Keratinocyte (primary cell): ENCODE results near the gene TMEM33. TPM values are rescaled to one million over a fixed set of nuclear protein-coding genes. Genes with fewer than 3 reads are reported as not detected.

ENCODE experiments used
- DNase-seq: peaks from one replicate; pipeline ENCODE4 v3.0.0-alpha.2; 2011; ENCODE audit warnings: low read depth, missing footprints, low spot score
- FAIRE-seq: peaks from 2 replicates; lab custom pipeline; 2011; peaks lifted over from hg19 to GRCh38; lab: Jason Lieb, UNC
- H2AFZ ChIP-seq: 2 replicates; pipeline ENCODE4 v1.6.0; 2012; ENCODE audit warnings: low read length, control low read depth, inconsistent platforms; ENCODE audit not compliant: control insufficient read depth
- H3K27ac ChIP-seq: 2 replicates; pipeline ENCODE4 v1.5.1; 2011; ENCODE audit warnings: low read length; ENCODE audit not compliant: control insufficient read depth, insufficient read depth
- H3K27me3 ChIP-seq: 3 replicates; pipeline ENCODE4 v1.6.0; 2011; ENCODE audit warnings: low read length; ENCODE audit not compliant: control insufficient read depth, insufficient read depth; ENCODE audit errors: extremely low read depth
- H3K36me3 ChIP-seq, 2 experiments: 2 replicates in 1 of 2; 3 replicates in 1 of 2; pipeline ENCODE4 v1.5.1; 2011; ENCODE audit warnings: low read length in 2 of 2, mild to moderate bottlenecking in 1 of 2; ENCODE audit not compliant: control insufficient read depth in 2 of 2, insufficient read depth in 2 of 2; ENCODE audit errors: extremely low read depth in 1 of 2
- H3K4me1 ChIP-seq: 3 replicates; pipeline ENCODE4 v1.5.1; 2011; ENCODE audit warnings: low read length; ENCODE audit not compliant: control insufficient read depth, insufficient read depth; ENCODE audit errors: extremely low read depth
- H3K4me2 ChIP-seq: 3 replicates; pipeline ENCODE4 v1.6.0; 2011; ENCODE audit warnings: low read depth, low read length; ENCODE audit not compliant: control insufficient read depth, insufficient read depth; ENCODE audit errors: extremely low read depth
- H3K4me3 ChIP-seq, 3 experiments: fragments of 200-600 bp in 1 of 3; sonication (generic) in 1 of 3; 2 replicates in 2 of 3; 3 replicates in 1 of 3; pipeline ENCODE4 v1.5.1; 2011 to 2016; ENCODE audit warnings: low read length in 3 of 3, mild to moderate bottlenecking in 3 of 3, control low read depth in 2 of 3, inconsistent platforms in 1 of 3, low read depth in 1 of 3, mixed read lengths in 1 of 3, mixed run types in 1 of 3, moderate library complexity in 1 of 3; ENCODE audit not compliant: control insufficient read depth in 2 of 3, insufficient read depth in 2 of 3; ENCODE audit errors: extremely low read depth in 1 of 3
- H3K79me2 ChIP-seq: 2 replicates; pipeline ENCODE4 v1.6.0; 2012; ENCODE audit warnings: low read length; ENCODE audit not compliant: control insufficient read depth, insufficient read depth
- H3K9ac ChIP-seq: 3 replicates; pipeline ENCODE4 v1.6.0; 2011; ENCODE audit warnings: low read length; ENCODE audit not compliant: control insufficient read depth, insufficient read depth; ENCODE audit errors: extremely low read depth
- H3K9me1 ChIP-seq: 3 replicates; pipeline ENCODE4 v1.6.0; 2011; ENCODE audit warnings: low read length; ENCODE audit not compliant: control insufficient read depth, insufficient read depth; ENCODE audit errors: extremely low read depth
- H3K9me3 ChIP-seq: 2 replicates; pipeline ENCODE4 v1.5.1; 2012; ENCODE audit warnings: low read depth, low read length; ENCODE audit not compliant: control insufficient read depth
- H4K20me1 ChIP-seq: 3 replicates; pipeline ENCODE4 v1.6.0; 2011; ENCODE audit warnings: low read length; ENCODE audit not compliant: control insufficient read depth, insufficient read depth; ENCODE audit errors: extremely low read depth
- CTCF ChIP-seq, 3 experiments: IDR thresholded peaks in 1 of 3; conservative IDR thresholded peaks in 1 of 3; optimal IDR thresholded peaks in 1 of 3; 2 replicates in 2 of 3; 3 replicates in 1 of 3; pipeline versions ENCODE3 to v1.5.1; 2011; ENCODE audit warnings: low read length in 3 of 3, mild to moderate bottlenecking in 3 of 3, moderate library complexity in 2 of 3, control low read depth in 1 of 3, inconsistent platforms in 1 of 3; ENCODE audit not compliant: insufficient read depth in 2 of 3; ENCODE audit errors: extremely low read depth in 1 of 3
- EZH2 ChIP-seq: IDR thresholded peaks from one replicate; pipeline ENCODE4 v1.6.1; 2012; ENCODE audit warnings: inconsistent platforms, mild to moderate bottlenecking, low read length, moderate library complexity
- dilution Hi-C: fragments of 300-500 bp; cut with MboI; formaldehyde crosslinking; loops from one replicate; pipeline ENCODE4 v1.7.0; 2020; ENCODE audit warnings: low sequenced_read_pairs; ENCODE audit not compliant: extremely low pct_ligation_motif_present
- polyA plus RNA-seq, 5 experiments: library from polyadenylated mRNA; depleted of rRNA in 3 of 5; stranded (reverse) in 3 of 5; stranded (forward) in 1 of 5; unstranded in 1 of 5; fragments of >200 nt; gene quantifications; 1 replicate in 1 of 5; 2 replicates in 3 of 5; 3 replicates in 1 of 5; pipeline versions ENCODE4 v1.2.1 to v1.2.3, GENCODE V29; 2011 to 2012; ENCODE audit warnings: missing spikeins in 2 of 5, low read depth in 1 of 5, low replicate concordance in 1 of 5

The TMEM33 gene
- polyA plus RNA-seq, 1 donor (not counting 4 experiments of a cell fraction or from before 2014, with no cell fraction given), result 133 TPM

- dilution Hi-C loops, result no loop called here
- Histone ChIP-seq H3K4me2 (no peak overlapping the region), H3K9me1 (no peaks in the 10 kb centered on the region), H3K4me1 (no peaks in the 10 kb centered on the region), H4K20me1 (no peaks in the 10 kb centered on the region), H3K9me3 (no peaks in the 10 kb centered on the region), H3K27me3 (peaks cover under 1% of the 10 kb centered on the region), H3K36me3 (no peaks in the 10 kb centered on the region), H2AFZ (no peak overlapping the region), H3K9ac (no peak overlapping the region), H3K27ac (no peak overlapping the region), H3K4me3 (no peak overlapping the region), H3K79me2 (no peaks in the 10 kb centered on the region)
- DNase-seq (no peak), FAIRE-seq (no peak)
- no peak for TF ChIP-seq EZH2
- no peak for TF ChIP-seq CTCF (optimal IDR thresholded peaks at IDR 0.05 in 1 of 3, IDR thresholded peaks at IDR 0.05 in 1 of 3, conservative IDR thresholded peaks at IDR 0.05 in 1 of 3; ENCODE audit: extremely low read depth in 1 of 3, insufficient read depth in 2 of 3, low read length in 3 of 3)
Observed at GRCh38 chr4:41890085-41890484, 45.1 kb upstream of the TMEM33 start.

- H3K36me3 ChIP-seq, result no peaks in the 10 kb centered on the region
- H2AFZ ChIP-seq, result no peak overlapping the region
- H3K4me2 ChIP-seq, result no peak overlapping the region
- no peak for DNase-seq
- dilution Hi-C loops, result no loop called here
- H3K9me3 ChIP-seq, result no peaks in the 10 kb centered on the region
- no peaks in the 10 kb centered on the region for H4K20me1 ChIP-seq
- no peaks in the 10 kb centered on the region for H3K79me2 ChIP-seq
- no peak for FAIRE-seq
- H3K27ac ChIP-seq, result no peak overlapping the region
- H3K9me1 ChIP-seq, result no peaks in the 10 kb centered on the region
- no peaks in the 10 kb centered on the region for H3K27me3 ChIP-seq
- no peak overlapping the region for H3K9ac ChIP-seq
- H3K4me3 ChIP-seq, result no peak overlapping the region
- H3K4me1 ChIP-seq, result no peaks in the 10 kb centered on the region
- TF ChIP-seq CTCF (optimal IDR thresholded peaks at IDR 0.05 in 1 of 3, IDR thresholded peaks at IDR 0.05 in 1 of 3, conservative IDR thresholded peaks at IDR 0.05 in 1 of 3; ENCODE audit: extremely low read depth in 1 of 3, insufficient read depth in 2 of 3, low read length in 3 of 3), result no peak
- TF ChIP-seq EZH2, result no peak
Observed at GRCh38 chr4:41896648-41897047, 38.6 kb upstream of the TMEM33 start.
